22Rv1 (cell line): ENCODE measurements around the gene TET2.

ENCODE experiments used
- H3K27ac ChIP-seq: fragments of 450-650 bp; 2 replicates; pipeline ENCODE4 v1.5.1; 2017
- ZFX ChIP-seq: fragments of 450-650 bp; IDR thresholded peaks from 2 replicates; pipeline ENCODE4 v1.6.1; 2017; ENCODE audit warnings: antibody characterized with exemption, borderline replicate concordance
- TF ChIP-seq, protein P1 (sequence below): fragments of 450-650 bp; IDR thresholded peaks from 2 replicates; pipeline ENCODE4 v1.5.1; 2017; ENCODE audit warnings: mild to moderate bottlenecking

Gene TET2

DNA sequence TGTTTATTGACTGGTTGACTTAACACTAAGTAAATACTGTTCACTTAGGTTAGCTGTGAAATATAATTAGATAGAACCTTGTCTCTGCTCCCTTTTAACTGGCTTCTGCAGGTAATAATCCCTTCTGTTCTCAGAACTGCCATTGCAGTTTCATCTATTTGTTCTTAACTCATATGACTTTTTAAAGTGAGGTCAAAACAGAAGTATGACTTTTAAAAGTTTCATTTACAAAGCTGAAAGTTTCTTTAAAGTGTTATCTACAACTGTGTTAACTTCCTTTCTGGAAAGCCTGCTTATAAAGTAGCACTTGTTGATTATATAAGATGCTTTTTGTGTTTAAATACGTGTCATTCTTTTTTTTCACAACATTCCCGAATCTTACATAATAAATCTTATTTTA is 127.4 kb downstream of the TET2 start:
- TF ChIP-seq, protein P1, sequence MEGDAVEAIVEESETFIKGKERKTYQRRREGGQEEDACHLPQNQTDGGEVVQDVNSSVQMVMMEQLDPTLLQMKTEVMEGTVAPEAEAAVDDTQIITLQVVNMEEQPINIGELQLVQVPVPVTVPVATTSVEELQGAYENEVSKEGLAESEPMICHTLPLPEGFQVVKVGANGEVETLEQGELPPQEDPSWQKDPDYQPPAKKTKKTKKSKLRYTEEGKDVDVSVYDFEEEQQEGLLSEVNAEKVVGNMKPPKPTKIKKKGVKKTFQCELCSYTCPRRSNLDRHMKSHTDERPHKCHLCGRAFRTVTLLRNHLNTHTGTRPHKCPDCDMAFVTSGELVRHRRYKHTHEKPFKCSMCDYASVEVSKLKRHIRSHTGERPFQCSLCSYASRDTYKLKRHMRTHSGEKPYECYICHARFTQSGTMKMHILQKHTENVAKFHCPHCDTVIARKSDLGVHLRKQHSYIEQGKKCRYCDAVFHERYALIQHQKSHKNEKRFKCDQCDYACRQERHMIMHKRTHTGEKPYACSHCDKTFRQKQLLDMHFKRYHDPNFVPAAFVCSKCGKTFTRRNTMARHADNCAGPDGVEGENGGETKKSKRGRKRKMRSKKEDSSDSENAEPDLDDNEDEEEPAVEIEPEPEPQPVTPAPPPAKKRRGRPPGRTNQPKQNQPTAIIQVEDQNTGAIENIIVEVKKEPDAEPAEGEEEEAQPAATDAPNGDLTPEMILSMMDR = no peak
- no peak for TF ChIP-seq ZFX
- H3K27ac ChIP-seq = no peak overlapping the region

DNA sequence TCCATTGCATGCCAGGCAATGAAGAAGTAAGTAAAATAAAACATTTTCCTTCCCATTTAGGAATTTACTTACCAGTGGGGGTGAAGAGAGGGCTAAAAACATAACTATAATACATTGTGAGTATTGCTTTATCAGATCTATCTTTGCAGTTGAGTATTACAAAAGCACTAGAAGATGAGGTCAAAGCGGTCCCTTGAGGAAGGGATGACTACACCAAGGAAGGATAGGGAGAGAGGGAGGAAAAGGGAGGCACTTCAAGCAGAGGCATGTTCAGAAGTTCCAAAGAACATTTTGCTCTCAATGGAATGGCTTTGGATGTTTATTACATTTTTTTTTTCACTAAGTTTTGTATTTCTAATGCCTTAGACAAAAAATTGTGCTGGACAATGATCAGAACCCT is 127.8 kb downstream of the TET2 start:
- no peak for TF ChIP-seq ZFX
- TF ChIP-seq, protein P1 = no peak
- H3K27ac ChIP-seq = no peak overlapping the region

DNA sequence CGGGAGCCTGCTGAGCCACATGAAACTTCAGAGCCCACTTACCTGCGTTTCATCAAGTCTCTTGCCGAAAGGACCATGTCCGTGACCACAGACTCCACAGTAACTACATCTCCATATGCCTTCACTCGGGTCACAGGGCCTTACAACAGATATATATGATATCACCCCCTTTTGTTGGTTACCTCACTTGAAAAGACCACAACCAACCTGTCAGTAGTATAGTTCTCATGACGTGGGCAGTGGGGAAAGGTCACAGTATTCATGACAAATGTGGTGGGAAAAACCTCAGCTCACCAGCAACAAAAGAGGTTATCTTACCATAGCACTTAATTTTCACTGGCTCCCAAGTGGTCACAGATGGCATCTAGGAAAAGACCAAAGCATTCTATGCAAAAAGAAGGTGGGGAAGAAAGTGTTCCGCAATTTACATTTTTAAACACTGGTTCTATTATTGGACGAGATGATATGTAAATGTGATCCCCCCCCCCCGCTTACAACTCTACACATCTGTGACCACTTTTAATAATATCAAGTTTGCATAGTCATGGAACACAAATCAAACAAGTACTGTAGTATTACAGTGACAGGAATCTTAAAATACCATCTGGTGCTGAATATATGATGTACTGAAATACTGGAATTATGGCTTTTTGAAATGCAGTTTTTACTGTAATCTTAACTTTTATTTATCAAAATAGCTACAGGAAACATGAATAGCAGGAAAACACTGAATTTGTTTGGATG is 129.9 kb downstream of the TET2 start:
- TF ChIP-seq ZFX = no peak
- TF ChIP-seq, protein P1 = no peak
- no peak overlapping the region for H3K27ac ChIP-seq

DNA sequence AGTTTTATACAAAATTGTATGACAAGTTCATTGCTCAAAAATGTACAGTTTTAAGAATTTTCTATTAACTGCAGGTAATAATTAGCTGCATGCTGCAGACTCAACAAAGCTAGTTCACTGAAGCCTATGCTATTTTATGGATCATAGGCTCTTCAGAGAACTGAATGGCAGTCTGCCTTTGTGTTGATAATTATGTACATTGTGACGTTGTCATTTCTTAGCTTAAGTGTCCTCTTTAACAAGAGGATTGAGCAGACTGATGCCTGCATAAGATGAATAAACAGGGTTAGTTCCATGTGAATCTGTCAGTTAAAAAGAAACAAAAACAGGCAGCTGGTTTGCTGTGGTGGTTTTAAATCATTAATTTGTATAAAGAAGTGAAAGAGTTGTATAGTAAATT is 131.0 kb downstream of the TET2 start:
- H3K27ac ChIP-seq = no peak overlapping the region
- no peak for TF ChIP-seq ZFX
- TF ChIP-seq, protein P1 = no peak

DNA sequence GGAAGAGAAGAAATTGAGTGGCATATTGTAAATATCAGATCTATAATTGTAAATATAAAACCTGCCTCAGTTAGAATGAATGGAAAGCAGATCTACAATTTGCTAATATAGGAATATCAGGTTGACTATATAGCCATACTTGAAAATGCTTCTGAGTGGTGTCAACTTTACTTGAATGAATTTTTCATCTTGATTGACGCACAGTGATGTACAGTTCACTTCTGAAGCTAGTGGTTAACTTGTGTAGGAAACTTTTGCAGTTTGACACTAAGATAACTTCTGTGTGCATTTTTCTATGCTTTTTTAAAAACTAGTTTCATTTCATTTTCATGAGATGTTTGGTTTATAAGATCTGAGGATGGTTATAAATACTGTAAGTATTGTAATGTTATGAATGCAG is 132.6 kb downstream of the TET2 start:
- TF ChIP-seq, protein P1 = no peak
- TF ChIP-seq ZFX = no peak
- H3K27ac ChIP-seq = no peak overlapping the region

DNA sequence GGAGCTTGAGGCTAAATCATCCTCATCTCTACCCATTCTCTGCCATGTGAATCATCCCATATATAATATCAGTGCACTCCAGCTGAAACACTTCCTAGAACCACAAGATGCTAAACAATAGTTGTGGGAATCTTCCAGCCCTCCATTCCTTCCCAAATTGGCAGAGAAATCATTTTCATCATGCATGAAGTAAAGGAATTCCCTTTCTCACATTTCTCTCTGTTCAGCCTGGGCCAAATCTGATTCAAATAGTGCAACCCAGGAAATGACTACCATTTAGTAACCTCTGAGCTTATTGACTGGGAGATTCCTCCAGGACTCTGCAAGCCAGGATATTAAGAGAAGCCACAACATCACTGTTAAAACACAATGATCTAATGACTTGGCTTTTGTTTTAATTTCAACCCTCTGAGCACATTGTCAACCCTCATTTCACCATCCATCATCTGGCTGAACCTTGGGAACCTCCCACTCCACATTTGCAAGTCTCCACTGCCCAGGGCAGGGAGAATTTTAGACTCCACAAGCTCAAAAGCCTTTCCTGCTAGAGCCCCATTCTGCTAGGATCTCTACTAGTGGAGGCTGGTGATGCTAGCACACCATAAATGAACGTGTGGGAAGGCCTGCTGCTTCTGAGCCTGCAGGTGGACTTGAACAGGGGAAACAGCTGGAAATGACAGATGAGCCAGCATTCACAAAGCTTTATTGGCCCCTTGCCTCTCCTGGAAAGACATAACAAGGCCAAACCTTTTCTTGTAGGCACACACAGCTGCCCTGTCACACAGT is 133.9 kb downstream of the TET2 start:
- TF ChIP-seq, protein P1 = no peak
- TF ChIP-seq ZFX = no peak
- H3K27ac ChIP-seq = no peak overlapping the region

DNA sequence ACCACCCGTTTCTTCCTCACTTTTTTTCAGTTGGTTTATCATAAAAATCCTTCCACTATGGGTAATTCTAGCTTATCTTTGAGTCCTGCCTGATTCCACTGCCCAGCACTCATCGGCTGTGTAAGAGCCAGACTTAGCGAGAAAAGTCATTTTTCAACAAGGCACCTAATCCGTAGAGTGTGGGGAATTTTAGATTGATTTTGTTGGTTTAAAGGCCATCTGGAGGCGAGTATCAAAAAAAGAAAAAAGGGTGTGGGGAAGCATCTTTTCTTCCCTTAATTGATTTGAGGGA is 134.4 kb downstream of the TET2 start:
- H3K27ac ChIP-seq = no peak overlapping the region
- TF ChIP-seq, protein P1 = no peak
- no peak for TF ChIP-seq ZFX
